Measurements from ENCODE around the gene CDC42BPA.
"Not testable (repeated sequence)": the region's sequence is repeated elsewhere in the genome, so short reads cannot be mapped to it uniquely, and the experiment has no call there.

CDC42BPA gene

DNA sequence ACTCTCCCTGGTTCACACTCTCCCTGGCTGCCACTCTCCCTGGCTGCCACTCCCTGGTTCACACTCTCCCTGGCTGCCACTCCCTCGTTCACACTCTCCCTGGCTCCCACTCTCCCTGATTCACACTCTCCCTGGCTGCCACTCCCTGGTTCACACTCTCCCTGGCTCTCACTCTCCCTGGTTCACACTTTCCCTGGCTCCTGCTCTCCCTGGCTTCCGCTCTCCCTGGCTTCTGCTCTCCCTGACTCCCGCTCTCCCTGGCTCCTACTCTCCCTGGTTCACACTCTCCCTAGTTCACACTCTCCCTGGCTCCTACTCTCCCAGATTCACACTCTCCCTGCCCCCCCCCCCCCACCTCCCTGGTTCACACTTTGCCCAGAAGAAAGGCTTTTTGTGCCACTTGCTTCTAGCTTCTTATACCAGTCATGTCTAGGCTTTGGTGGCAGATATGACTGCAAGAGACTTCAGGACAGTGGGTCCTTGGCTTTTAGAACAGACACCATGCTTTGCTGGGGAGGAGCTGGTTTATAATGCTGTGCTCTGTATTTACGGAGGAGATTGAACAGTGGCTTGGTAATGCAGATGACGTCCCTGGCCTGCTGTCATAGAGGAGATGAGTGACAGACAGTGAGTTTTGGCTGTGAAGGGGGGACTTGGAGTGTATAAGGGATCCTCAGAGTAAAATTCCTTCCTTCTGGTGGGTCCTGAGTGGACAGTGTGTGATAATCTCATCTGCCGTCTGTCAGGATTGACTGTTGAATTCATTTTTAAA is 361.2 kb downstream of the CDC42BPA start:
- DNase-seq: no peak

DNA sequence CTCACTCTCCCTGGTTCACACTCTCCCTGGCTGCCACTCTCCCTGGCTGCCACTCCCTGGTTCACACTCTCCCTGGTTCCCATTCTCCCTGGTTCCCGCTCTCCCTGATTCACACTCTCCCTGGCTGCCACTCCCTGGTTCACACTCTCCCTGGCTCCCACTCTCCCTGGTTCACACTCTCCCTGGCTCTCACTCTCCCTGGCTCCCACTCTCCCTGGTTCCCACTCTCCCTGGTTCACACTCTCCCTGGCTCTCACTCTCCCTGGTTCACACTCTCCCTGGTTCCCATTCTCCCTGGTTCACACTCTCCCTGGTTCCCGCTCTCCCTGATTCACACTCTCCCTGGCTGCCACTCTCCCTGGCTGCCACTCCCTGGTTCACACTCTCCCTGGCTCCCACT is 362.4 kb downstream of the CDC42BPA start:
- not testable (repeated sequence) for DNase-seq

GRCh38 chr1:226954777-226955176 is 363.5 kb downstream of the CDC42BPA start:
- no peak for DNase-seq

GRCh38 chr1:226954337-226954736 is 364.0 kb downstream of the CDC42BPA start:
- DNase-seq: no peak

DNA sequence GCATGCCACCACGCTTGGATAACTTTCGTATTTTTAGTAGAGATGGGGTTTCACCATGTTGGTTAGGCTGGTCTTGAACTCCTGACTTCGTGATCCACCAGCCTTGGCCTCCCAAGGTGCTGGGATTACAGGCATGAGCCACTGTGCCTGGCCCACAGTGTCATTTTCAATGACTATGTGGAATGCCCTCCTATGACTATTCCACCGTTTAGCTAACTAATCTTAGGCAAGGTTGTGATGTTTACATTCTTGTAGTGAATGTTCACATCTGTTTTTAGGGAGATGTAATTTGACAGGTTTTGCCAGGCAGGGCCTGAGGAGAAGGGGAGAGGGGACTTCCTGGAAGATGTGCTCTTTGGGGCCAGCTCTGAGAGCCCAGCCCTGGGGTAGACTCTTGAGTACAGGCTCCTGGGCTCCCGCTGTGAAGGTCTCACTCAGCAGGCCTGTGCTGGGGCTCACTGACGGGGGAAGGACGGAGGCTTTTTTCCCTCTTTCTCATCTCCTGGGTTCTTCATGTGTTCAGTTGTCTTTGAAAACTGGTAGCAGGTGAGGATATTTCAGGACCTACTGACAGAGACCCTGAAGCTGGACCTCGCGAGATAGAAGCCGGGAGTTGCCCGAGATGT is 365.0 kb downstream of the CDC42BPA start:
- DNase-seq: no peak

DNA sequence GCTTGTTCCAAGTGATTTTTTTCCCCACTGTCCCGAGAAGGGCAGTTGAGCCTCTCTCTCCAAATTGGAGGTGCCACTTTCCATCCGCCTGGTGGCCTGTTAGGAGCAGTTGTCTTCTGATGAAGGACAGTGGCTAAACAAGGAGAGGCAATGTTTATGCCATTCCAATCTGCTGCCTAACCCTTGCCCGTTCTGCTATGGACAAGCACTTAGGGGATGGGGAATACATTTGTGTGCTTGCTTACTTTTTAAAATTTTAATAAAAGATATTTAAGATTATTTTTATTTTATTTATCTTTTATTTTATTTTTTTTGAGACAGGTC is 366.2 kb downstream of the CDC42BPA start:
- no peak for DNase-seq

DNA sequence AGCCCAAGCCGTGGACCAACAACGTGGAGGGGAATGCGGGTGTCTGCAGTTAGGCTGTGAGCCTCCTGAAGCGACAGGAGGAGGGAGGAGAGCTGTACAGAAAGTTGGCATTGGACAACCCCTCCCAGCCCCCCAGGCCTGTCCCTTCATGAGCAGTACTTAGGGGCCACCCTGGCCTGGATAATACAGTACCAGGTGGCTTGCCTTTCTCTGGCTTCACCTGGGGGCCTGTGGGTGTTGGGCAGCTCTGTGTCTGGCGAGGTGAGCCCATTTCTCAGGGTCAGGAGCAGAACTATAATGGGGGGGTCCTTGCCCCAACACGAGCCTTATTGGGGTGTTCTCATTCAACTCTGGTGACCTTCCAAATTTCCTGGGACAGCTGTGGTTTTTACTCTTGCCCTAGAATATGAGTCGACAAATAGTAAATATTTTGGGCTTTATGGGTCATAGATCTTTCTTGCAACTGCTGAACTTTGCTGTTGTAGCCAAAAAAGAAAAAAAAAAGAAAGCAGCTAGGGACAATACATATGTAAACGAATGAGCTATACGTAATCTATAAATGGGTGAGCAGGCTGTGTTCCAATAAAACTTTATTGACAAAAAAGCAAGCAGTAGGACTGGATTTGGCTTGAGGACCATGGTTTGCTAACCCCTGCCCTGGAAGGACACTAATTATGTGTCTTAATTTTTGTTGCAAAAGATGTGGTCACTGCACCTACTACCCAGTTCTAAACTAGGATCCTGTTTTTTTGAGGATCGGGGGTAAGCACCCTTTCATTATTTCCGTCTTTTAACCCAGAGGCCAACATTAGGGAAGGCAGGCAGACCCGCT is 366.8 kb downstream of the CDC42BPA start:
- DNase-seq: no peak

GRCh38 chr1:226950871-226951270 is 367.4 kb downstream of the CDC42BPA start:
- no peak for DNase-seq

GRCh38 chr1:226950316-226950715 is 368.0 kb downstream of the CDC42BPA start:
- DNase-seq: no peak

DNA sequence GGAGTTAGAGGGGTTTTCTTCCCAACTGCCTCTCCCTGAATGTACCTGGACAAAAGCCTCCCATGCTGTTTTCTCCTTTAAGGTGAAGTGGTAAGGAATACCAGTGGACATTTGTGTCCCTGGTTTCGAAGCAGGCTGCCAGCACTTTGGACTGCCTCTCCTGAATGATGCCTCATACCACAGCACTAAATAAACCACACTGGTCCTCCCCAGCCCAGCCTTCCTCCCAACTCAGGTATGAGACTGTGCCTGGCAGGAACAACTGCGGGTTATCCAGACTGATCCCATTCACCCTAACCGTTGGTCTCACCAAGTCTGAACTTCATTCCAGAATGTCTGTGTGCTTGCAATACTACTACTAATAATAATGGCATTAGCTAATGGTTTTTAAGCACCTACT is 368.9 kb downstream of the CDC42BPA start:
- DNase-seq: no peak

GRCh38 chr1:226948996-226949395 is 369.3 kb downstream of the CDC42BPA start:
- no peak for DNase-seq

DNA sequence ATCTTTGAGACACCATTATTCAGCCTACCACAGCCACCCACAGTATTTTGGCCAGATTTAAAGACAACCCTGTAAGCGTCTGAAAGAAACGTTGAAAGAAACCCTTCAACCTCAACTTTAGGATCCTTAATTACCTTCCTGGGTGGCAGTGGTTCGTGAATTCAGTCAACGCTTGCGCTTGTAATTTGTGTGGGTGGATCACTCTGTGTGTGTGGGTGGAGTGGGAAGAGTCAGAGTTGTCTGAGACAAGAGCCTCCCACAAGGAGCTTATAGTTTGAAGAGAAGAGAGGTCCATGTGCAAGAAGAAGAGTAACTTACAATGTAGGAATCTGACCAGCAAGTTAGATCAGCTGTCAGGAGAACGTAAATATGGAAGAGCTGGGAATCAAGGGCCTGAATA is 369.8 kb downstream of the CDC42BPA start:
- no peak for DNase-seq

DNA sequence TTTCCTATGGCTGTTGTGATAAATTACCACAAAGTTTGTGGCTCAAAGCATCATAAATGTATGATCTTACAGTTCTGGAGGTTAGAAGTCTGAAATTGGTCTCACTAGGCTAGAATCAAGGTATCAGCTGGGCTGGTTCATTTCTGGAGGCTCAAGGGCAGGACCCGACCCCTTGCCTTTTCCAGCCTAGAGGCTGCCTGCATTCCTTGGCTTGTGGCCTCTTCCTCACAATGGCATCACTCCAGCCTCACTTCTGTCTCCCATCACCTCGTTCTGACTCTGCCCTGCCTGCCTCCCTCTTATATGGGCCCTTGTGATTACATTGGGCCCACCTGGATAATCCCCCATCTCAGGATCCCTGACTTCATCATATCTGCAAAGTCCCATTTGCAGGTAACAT is 370.2 kb downstream of the CDC42BPA start:
- no peak for DNase-seq

DNA sequence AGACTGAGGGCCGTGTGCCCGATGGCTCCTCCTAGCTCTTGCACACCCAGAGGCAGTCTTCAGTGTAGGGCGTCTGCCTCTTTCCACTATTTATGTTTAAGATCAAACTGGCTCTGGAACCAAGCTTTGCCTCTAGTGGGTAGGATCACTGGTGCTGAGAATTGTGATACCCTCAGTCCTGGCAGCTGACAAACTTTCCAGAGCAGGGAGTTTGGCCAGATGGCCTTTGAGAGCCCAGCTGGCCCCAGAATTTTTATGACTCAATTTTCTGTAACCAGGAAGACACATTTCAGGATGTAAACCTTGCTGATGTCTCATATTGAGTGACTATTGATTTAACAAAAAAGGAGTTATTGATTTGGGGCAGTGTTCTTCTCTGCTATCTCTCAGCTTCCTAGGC is 371.5 kb downstream of the CDC42BPA start:
- no peak for DNase-seq

DNA sequence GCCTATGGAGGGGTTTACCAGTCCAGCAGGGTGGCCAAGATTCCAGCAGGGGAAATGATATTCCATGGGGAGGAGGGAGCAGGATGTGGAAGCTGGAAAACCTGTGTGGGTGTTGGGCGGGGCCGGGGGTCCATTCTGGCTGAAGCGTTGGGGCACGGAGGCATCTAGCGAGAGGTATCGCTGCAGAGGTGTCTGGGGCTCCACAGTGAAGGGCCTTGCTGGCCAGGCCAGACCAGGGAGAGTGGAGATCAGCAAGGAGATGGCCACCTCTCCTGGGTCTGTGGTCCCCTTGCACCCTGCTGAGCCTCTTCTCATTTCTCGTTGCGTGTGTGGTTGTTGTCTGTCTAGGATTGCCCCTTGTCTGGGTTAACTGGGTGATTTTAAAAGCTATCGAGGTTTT is 372.0 kb downstream of the CDC42BPA start:
- DNase-seq: no peak

DNA sequence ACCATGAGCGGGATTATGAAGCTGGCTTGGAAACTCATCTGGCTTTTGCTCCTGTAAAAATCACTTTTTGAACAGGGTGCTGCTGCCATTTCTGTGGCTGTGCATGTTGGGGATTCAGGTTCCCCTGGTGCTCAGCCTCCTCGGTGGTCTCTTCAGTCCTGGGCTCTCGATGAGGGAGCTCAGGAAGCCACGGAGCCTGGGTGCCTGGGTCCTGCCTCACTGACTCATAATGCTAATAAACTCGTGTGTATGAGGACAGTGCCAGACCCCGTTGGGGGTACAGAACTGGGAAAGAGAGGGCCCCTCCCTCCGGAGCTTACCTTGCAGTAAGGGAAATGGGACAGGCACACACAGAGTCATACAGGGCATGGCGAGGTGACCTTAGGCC is 372.4 kb downstream of the CDC42BPA start:
- no peak for DNase-seq

- DNase-seq: no peak
Observed at GRCh38 chr1:226945106-226945857, 373.0 kb downstream of the CDC42BPA start.

DNA sequence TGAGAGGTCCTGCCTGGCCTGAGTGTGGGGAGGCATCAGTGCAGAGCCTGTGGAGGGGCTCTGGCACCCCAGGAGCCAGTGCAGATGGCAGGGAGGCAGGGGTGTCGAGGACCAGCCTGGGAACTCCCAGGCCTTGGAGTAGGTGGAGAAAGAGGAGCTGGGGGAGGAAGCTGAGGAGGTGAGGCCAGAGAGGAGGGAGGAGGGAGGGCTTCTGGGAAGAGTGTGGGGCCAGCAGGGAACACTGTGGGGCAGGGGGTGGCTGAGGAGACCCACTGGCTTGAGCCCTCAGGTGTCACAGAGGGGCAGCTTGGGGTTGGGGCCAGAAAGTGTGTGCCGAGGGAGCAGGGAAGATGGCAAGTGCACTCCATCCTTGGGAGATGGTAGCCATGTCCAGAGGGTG is 374.4 kb downstream of the CDC42BPA start:
- DNase-seq: no peak

GRCh38 chr1:226943156-226943555 is 375.1 kb downstream of the CDC42BPA start:
- DNase-seq: no peak

DNA sequence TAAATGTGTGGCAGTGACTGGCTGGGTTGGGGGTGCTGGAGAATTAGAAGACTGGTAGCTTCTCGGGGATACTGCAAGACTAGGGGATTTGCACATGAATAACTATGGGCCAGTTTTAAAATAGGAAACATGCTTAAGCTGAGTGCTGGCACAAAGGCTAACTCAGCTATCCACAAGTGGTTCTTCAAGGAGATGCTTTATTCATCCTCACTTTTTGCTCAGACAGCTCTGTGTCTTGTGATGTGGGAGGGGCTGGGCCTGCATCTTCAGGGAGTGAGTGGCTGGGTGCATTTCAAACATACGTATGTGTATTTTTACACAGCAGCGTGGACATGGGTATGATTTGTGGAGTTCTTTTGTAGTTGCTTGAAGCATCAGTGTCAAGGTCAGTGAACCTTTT is 375.9 kb downstream of the CDC42BPA start:
- DNase-seq: no peak

DNA sequence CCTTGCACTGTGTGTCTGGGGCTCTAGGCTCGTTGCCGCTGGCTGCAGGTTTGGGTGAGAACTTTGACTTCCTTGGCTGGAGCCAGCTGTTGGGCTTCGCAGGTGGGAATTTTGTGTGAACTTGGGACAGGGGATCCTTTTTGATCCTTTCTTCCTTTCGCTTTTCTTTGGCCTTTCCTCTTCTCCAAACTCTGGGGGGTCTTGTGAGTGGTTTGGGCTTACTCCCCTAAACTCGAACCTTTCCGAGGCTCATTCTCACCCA is 377.6 kb downstream of the CDC42BPA start:
- DNase-seq: no peak

GRCh38 chr1:226940029-226940805 is 378.1 kb downstream of the CDC42BPA start, which contains the start of gene COQ8A:
Gene COQ8A, plus strand, starts transcription at chr1:226940294. Its CDS starts 21,092 bp downstream, at chr1:226961386.
- peak; percentile 99 to 100 for DNase-seq

Data from hippocampal formation (tissue), 2 donors.